Measurements from ENCODE around the gene ESYT2. TPM values are rescaled to one million over a fixed set of nuclear protein-coding genes. Genes with fewer than 3 reads are reported as not detected.

Gene ESYT2
- total and polyA plus RNA-seq, 2 of the 4 experiments (the other 2 are of a cell fraction), result 26.7 to 69.9 TPM

DNA sequence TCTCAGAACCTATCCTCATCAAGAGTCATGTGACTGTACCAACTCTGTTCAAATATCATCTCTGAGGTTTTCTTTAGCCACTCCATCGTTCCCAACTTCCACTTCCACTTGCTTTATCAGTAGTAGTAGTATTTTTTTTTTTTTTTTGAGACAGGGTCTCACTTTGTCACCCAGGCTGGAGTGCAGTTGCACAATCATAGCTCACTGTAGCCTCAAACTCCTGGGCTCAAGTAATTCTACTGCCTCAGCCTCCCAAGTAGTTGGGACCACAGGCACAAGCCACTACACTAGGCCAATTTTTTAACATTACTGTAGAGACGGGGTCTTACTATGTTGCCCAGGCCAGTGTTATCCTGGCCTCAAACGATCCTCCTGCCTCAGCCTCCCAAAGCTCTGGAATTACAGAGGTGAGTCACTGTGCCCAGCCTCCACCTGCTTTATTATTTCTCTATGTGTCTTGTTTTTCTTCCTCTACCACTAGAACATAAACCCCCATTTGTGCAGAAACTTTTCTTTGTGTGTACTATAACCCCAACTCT lies 130.6 kb downstream of the ESYT2 start:
- no peak overlapping the region for H3K9ac ChIP-seq (ENCODE audit: low read depth, low read length)
- TF ChIP-seq POLR2A (IDR thresholded peaks at IDR 0.05; ENCODE audit: low read depth, low read length), result no peak
- TF ChIP-seq SMC3 (IDR thresholded peaks at IDR 0.05; ENCODE audit: low read depth, low read length), result no peak
- no peak for TF ChIP-seq MXI1 (IDR thresholded peaks at IDR 0.05; ENCODE audit: borderline replicate concordance, low read depth, low read length)
- TF ChIP-seq BHLHE40 (IDR thresholded peaks at IDR 0.05; ENCODE audit: low read depth, low read length), result no peak
- TF ChIP-seq RFX5 (IDR thresholded peaks at IDR 0.05; ENCODE audit: low read depth, low read length), result no peak
- TF ChIP-seq FOS (IDR thresholded peaks at IDR 0.05; ENCODE audit: low read depth, low read length), result no peak
- TF ChIP-seq RCOR1 (IDR thresholded peaks at IDR 0.05; ENCODE audit: insufficient replicate concordance, low read length), result no peak
- no peak for TF ChIP-seq CEBPB (IDR thresholded peaks at IDR 0.05; ENCODE audit: low read depth, low read length)
- no peak for TF ChIP-seq MAZ (IDR thresholded peaks at IDR 0.05; ENCODE audit: borderline replicate concordance, low read depth, low read length)
- no peak for TF ChIP-seq NFE2L2 (IDR thresholded peaks at IDR 0.05; ENCODE audit: low read depth, low read length)
- TF ChIP-seq, protein P1, sequence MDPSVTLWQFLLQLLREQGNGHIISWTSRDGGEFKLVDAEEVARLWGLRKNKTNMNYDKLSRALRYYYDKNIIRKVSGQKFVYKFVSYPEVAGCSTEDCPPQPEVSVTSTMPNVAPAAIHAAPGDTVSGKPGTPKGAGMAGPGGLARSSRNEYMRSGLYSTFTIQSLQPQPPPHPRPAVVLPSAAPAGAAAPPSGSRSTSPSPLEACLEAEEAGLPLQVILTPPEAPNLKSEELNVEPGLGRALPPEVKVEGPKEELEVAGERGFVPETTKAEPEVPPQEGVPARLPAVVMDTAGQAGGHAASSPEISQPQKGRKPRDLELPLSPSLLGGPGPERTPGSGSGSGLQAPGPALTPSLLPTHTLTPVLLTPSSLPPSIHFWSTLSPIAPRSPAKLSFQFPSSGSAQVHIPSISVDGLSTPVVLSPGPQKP (IDR thresholded peaks at IDR 0.05; ENCODE audit: borderline replicate concordance, low read depth, low read length), result no peak
- H3K4me2 ChIP-seq (ENCODE audit: low read depth, low read length), result no peak overlapping the region
- peaks cover 5% of the 10 kb centered on the region; the same call in 1 of the 2 replicates for H3K36me3 ChIP-seq (ENCODE audit: control insufficient read depth, insufficient read depth, low read length)
- in situ Hi-C loops (cut with MboI; ENCODE audit: low sequenced_read_pairs) (loop anchor here (5.0 kb wide), 1 partner anchor 279 kb away; no protein-coding TSS in a partner anchor), intact Hi-C loops (cut with micrococcal nuclease) (no loop called here), dilution Hi-C loops (cut with HindIII; ENCODE audit: low sequenced_read_pairs, unreplicated experiment) (no loop called here)
- H4K20me1 ChIP-seq (ENCODE audit: insufficient read depth, low read length), result no peaks in the 10 kb centered on the region
- H3K9me1 ChIP-seq (ENCODE audit: insufficient read depth, low read length), result peaks cover 11% of the 10 kb centered on the region
- no peak overlapping the region for H2BK120ac ChIP-seq (ENCODE audit: low read depth, low read length)
- H4K5ac ChIP-seq (ENCODE audit: low read depth, low read length), result peak overlapping the region; percentile 22
- H3K27me3 ChIP-seq (ENCODE audit: control insufficient read depth, insufficient read depth, low read length), result no peaks in the 10 kb centered on the region
- no peak overlapping the region for H2AK9ac ChIP-seq (replicated peaks; ENCODE audit: low read depth, low read length, poor library complexity)
- POLR2A ChIA-PET (ENCODE audit: unreplicated experiment), result no interaction called here
- CTCF ChIA-PET, result interaction anchor here (0.7 to 1.2 kb wide), 2 partner anchors 127 to 278 kb away, joined by 4 to 7 read pairs; no protein-coding TSS in a partner anchor
- 0 out of 2 replicates have a peak overlapping the region, but pooled peaks have one; percentile 7 for H3K23ac ChIP-seq (ENCODE audit: low read depth, low read length)
- H4K91ac ChIP-seq (ENCODE audit: insufficient read depth, low read depth, low read length), result no peak overlapping the region
- no peak overlapping the region; the same call in 1 of the 2 replicates for H2AK5ac ChIP-seq (ENCODE audit: low read depth, low read length)
- H3K79me1 ChIP-seq (ENCODE audit: low read depth in 1 of 2, low read length in 2 of 2), result peaks cover 43 to 60% of the 10 kb centered on the region in 2 experiments
- no peak overlapping the region; the same call in 1 of the 2 replicates for H3K18ac ChIP-seq (ENCODE audit: low read depth, low read length)
- peak overlapping the region; percentile 22; the same call in 1 of the 2 replicates for H3K27ac ChIP-seq (ENCODE audit: insufficient read depth, low read length)
- no peak for DNase-seq
- no TSS peak for BruUV-seq (replicated peaks)
- H3K4me1 ChIP-seq (ENCODE audit: control insufficient read depth, insufficient read depth, low read length), result peaks cover 5% of the 10 kb centered on the region
- no peak overlapping the region for H2BK20ac ChIP-seq (ENCODE audit: low read depth, low read length)
- no peak overlapping the region; the same call in 2 of the 3 replicates for H2BK15ac ChIP-seq (ENCODE audit: low read depth, low read length)
- no peak overlapping the region for H3K4ac ChIP-seq (ENCODE audit: low read depth, low read length)
- H3K56ac ChIP-seq (ENCODE audit: extremely low read depth, insufficient read depth, low read length), result no peak overlapping the region
- no peak overlapping the region for H3K4me3 ChIP-seq (ENCODE audit: insufficient read depth, low read depth, low read length)
- 100% methylated on average over 1 of the region's 3 CpGs; no CpG with 5 or more reads in 1 of the 2 experiments for WGBS, 2 experiments (ENCODE audit: extremely low coverage in 2 of 2, insufficient read length in 1 of 2)
- peak overlapping the region in 1 of 2 experiments; percentile 44; a peak in 1 of 4 replicates for H4K8ac ChIP-seq (ENCODE audit: low read depth in 2 of 2, low read length in 2 of 2)
- H2BK5ac ChIP-seq (ENCODE audit: low read depth, low read length, poor library complexity, severe bottlenecking), result peak overlapping the region; percentile 34
- no peaks in the 10 kb centered on the region for H3K9me3 ChIP-seq (ENCODE audit: control insufficient read depth, insufficient read depth, low read length)
- no peak overlapping the region for H2AFZ ChIP-seq (replicated peaks; ENCODE audit: low read length, poor library complexity)
- ATAC-seq (ENCODE audit: low read depth), result no peak
- H3K14ac ChIP-seq (replicated peaks; ENCODE audit: low read depth, low read length), result no peak overlapping the region; the same call in 1 of the 2 replicates
